Measurements from ENCODE around the gene ZNF286A.
"Not testable (repeated sequence)": the region's sequence is repeated elsewhere in the genome, so short reads cannot be mapped to it uniquely, and the experiment has no call there.

DNA sequence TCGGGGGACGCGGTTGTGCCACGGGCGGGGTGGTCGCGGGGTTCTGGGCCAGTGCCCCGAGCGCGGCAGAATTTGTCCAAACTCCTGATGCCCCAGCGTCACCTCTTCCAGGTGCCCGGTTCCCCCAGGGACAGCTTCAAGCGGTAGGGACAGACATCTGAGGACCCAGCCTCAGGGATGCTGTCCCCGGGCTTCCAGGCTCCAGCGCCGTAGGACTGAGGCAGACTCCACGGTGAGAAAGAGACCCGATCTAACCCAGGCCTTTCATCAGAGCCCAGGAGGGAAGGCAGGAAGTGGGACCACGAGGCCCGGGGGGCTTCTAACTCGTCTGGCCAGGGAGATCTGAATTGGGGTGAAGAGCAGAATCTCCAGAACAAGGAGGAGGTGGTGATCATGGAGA is 385 bp downstream of the ZNF286A start:
- TF ChIP-seq, protein P1, sequence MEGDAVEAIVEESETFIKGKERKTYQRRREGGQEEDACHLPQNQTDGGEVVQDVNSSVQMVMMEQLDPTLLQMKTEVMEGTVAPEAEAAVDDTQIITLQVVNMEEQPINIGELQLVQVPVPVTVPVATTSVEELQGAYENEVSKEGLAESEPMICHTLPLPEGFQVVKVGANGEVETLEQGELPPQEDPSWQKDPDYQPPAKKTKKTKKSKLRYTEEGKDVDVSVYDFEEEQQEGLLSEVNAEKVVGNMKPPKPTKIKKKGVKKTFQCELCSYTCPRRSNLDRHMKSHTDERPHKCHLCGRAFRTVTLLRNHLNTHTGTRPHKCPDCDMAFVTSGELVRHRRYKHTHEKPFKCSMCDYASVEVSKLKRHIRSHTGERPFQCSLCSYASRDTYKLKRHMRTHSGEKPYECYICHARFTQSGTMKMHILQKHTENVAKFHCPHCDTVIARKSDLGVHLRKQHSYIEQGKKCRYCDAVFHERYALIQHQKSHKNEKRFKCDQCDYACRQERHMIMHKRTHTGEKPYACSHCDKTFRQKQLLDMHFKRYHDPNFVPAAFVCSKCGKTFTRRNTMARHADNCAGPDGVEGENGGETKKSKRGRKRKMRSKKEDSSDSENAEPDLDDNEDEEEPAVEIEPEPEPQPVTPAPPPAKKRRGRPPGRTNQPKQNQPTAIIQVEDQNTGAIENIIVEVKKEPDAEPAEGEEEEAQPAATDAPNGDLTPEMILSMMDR (IDR thresholded peaks at IDR 0.05; ENCODE audit: poor library complexity), result not testable (repeated sequence)
- not testable (repeated sequence) for TF ChIP-seq EZH2 (IDR thresholded peaks at IDR 0.05; ENCODE audit: borderline replicate concordance)

All from hepatocyte (in vitro differentiated cells).